Measurements from ENCODE around the gene CDY2B.
"Not testable (repeated sequence)": the region's sequence is repeated elsewhere in the genome, so short reads cannot be mapped to it uniquely, and the experiment has no call there.

CDY2B gene, protein sequence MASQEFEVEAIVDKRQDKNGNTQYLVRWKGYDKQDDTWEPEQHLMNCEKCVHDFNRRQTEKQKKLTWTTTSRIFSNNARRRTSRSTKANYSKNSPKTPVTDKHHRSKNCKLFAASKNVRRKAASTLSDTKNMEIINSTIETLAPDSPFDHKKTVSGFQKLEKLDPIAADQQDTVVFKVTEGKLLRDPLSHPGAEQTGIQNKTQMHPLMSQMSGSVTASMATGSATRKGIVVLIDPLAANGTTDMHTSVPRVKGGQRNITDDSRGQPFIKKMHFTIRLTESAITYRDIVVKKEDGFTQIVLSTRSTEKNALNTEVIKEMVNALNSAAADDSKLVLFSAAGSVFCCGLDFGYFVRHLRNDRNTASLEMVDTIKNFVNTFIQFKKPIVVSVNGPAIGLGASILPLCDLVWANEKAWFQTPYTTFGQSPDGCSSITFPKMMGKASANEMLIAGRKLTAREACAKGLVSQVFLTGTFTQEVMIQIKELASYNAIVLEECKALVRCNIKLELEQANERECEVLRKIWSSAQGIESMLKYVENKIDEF

DNA sequence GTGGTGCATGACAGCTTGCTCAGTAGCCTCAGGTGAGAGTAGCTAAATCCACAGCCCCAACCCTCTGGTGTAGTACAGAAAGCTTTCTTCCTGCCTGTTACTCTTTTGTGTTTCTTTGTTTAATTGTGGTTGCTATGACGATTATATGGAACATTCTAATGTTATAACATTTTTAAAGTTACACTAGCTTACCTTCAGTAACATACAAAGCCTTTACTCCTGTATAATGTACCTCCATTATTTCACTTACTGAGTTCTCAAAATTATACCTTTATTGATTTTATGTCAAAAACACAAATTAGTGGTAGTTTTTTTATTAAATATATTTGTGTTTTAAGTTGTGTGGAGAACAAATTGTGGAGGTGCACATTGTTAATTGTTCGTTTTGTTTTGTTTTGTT lies at the start of gene CDY2B:
Gene CDY2B (minus strand): TSS at position 101 of the 400 bp plus-strand sequence. CDS start 328 bp downstream, outside the sequence.
- not testable (repeated sequence) for DNase-seq

DNA sequence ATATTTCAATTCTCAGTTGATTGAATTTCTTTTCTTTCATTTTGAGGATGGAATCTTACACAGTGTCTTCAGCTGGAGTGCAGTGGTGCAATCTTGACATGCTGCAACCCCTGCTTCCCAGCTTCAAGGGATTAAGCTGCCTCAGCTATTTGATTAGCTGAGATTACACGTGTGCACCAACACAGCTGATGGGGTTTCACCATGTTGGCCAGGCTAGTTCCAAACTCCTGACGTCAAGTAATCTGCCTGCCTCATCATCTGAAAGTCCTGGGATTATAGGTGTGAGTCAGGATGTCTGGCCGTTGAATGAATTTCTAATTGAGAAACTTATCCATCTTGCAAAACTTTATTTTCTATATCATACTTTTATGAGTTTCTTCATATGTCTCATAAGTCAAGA lies 28.0 kb upstream of the CDY2B start:
- not testable (repeated sequence) for DNase-seq

DNA sequence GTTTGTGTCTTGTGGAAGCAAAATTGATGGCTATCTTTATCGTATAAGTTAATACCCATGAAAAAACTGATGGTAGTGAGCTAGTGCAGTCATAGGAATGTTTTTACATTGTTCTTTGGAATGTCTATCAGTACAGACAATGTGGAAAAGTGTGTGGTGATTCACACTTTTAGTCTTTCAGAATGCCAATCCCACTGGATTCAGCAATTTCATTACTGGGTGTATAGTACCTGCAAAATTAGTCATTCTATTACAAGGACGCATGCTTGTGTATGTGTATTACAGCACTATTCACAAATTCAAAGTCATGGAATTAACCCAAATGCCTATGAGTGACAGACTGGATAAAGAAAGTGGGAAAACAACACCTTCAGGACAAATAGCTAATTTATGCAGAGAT lies 27.3 kb upstream of the CDY2B start:
- DNase-seq: not testable (repeated sequence)

GRCh38 chrY:17881697-17882096 lies 1.7 kb upstream of the CDY2B start:
- DNase-seq: not testable (repeated sequence)

GRCh38 chrY:17876767-17877166 lies 3.3 kb downstream of the CDY2B start:
- not testable (repeated sequence) for DNase-seq

DNA sequence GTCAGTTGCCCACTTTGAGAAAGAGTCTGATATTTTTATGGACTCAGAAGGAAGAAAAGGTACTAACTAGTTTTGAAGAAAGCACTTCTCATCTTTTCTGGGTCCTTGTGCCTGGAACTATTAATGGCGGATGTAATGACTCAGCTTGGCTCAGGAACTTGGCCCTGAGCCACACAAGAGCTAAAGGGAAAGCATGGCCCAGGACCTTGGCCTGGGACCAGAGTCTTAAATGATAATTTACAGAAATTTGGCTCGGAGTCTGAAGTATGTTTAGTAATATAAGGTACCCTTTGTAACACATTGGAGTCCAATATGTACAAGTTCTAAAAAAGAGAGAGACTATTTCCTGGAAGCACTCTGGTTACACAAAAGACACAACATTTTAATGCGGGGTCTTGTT lies 4.6 kb downstream of the CDY2B start:
- DNase-seq: not testable (repeated sequence)

DNA sequence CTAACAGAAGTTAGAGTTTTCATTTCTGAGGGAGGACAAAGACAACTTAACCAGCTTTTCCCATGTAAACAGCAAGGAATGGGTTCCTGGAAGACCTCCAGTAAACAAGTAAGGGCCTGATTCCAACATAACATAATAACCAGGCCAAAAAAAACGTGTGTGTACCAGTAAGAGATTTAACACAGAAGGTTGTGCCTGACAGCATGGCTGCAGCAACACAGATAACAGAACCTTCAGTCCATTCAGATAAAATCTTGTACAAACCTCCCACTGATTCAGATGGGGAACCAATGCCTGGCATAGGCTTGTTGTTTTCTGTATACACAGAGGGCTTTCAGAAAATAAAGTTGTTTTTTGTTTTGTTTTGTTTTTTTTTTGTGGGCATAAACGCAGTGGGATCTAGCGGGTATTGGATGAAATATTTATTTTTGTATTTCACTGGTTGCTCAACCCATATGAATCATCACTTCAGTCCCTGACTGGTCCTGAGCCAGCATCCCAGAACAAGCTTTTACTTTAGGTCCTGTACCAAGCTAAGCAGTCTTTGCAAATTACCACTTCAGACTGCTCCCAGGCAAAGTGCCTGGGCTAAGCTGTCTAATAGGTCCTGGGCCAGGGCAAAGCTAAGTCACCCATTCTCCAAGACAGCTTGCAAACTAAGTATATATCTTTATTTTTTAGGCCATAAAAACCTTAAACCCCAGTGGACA lies 8.7 kb downstream of the CDY2B start:
- DNase-seq: not testable (repeated sequence)

- not testable (repeated sequence) for DNase-seq
Measured at GRCh38 chrY:17870737-17871136, 9.3 kb downstream of the CDY2B start.

- DNase-seq: not testable (repeated sequence)
Measured at GRCh38 chrY:17867850-17868249, 12.2 kb downstream of the CDY2B start.

DNA sequence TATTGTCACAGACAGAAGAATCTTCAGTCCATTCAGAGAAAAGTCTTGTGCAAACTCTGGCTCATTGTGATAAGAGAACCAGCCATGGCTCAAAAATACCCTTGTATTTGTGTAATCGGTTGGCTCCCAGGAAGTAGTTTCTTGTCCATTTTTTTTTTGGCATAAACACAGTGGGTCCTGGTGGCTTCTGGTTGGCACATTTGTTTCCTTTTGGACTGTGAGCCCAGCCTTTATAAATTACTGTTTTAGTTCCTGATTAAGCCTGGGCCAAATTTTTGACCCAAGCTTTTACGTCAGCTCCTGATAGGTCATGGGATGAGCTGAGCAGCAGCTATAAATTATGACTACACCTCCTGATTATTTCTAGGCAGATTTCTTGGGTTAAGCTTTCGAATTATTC lies 19.4 kb downstream of the CDY2B start:
- DNase-seq: not testable (repeated sequence)

DNA sequence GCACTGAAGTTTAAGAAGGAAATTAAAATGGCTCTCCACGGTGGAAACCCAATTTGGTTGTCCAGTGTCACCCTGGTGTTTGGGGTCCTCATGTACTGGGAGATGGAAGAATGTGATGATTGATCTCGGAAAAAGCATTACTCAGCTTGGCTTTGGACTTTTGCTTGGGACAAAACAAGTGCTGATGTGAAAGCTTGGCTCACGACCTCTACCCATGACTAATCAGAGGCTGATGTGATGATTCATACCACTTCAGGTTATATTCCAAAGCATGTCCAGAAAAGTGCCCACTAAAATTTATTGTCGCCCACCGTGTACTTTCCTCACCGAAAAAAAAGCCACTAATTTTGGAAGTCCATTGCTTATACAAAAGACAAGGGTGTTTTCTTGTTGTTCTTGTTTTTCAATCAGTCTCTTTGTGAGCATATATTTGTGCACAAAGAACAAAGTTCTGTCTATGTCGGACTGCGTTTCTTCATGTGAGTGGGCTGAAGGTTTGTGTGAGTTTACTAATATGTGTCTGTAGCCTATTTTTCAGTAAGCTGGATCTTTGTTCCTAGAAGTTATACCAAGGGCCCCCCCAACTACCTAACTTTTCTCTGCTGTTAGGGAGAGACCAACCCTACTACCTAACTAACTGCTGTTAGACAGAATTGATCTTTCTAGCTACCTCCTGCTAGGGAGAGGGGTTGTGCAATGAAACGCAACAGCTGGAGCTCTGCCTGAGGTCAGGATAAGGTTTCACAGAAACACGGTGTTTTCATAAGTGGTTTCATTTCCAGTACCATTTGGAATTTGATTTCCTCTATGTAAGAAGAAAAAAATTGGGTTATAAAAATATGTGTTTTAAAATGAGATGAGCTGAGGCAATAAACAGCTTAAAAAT lies 22.8 kb downstream of the CDY2B start:
- DNase-seq: not testable (repeated sequence)

GRCh38 chrY:17856508-17856907 lies 23.5 kb downstream of the CDY2B start:
- DNase-seq: not testable (repeated sequence)

DNA sequence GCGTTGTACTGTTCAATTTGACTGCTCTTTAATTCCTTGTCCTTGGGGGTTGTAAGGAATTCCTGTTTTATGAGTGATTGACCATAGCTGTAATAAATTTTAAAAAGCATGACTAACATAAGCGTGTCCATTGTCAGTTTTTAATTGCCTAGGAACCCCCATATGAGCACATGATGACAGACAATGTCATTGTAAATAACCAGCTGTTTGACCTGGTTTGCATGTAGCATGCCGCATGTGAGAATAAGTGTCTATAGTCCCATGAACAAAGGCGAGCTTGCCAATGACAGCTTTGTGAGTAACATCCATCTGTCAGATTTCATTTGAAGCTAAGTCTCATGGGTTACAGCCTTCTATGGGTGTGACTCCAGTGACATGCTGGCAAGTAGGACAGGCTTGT lies 30.9 kb downstream of the CDY2B start:
- not testable (repeated sequence) for DNase-seq

DNA sequence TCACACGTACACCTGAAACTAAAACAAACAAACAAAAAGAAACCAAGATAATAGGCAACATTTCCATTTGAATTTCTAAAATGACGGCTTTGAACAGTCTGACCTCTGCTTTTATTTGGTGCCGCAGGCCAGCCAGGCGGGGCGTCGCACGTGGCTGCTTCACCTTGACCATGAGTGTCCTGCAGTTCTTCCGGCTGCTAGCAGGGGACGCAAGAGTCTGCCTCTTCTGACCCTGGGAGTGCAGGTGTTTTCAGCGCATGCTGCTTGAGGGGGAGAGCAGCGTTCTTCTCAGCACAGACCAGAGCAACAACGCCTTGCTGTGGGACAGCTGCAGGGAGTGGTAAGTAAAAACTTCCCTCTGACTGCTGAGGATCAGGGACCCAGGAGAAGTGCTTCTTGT lies 47.9 kb downstream of the CDY2B start:
- not testable (repeated sequence) for DNase-seq
